Prostate gland (tissue), 2 donors: ENCODE measurements around the gene COL25A1. TPM values are rescaled to one million over a fixed set of nuclear protein-coding genes. Genes with fewer than 3 reads are reported as not detected.
"Not testable (repeated sequence)": the region's sequence is repeated elsewhere in the genome, so short reads cannot be mapped to it uniquely, and the experiment has no call there.

Source experiments
- DNase-seq: peaks from one replicate; pipeline ENCODE4 v3.0.0-alpha.2; 2019; ENCODE audit warnings: low spot score
- H3K27ac ChIP-seq, 2 donors: fragments of 200-600 bp; sonication (generic); 2 replicates each; pipeline ENCODE4 v1.5.1; 2017 to 2019
- H3K27me3 ChIP-seq: fragments of 200-600 bp; sonication (generic); replicated peaks from 2 replicates; pipeline ENCODE4 v1.5.1; 2019; ENCODE audit not compliant: insufficient read depth
- H3K36me3 ChIP-seq, 2 donors: fragments of 200-600 bp; sonication (generic); 1 replicate in 1 of 2; 2 replicates in 1 of 2; pipeline versions ENCODE4 v1.5.1 to v1.8.1; 2017 to 2019
- H3K4me1 ChIP-seq: fragments of 200-600 bp; sonication (generic); replicated peaks from 2 replicates; pipeline ENCODE4 v1.5.1; 2019
- H3K4me3 ChIP-seq, 2 donors: fragments of 200-600 bp; sonication (generic); 2 replicates each; pipeline ENCODE4 v1.5.1; 2017 to 2019
- H3K9me3 ChIP-seq: fragments of 200-600 bp; sonication (generic); 2 replicates; pipeline ENCODE4 v1.5.1; 2017
- POLR2A ChIP-seq: fragments of 450-650 bp; IDR thresholded peaks from one replicate; pipeline ENCODE4 v1.6.1; 2016; ENCODE audit warnings: antibody characterized with exemption, mild to moderate bottlenecking
- POLR2AphosphoS5 ChIP-seq: sonication (generic); formaldehyde crosslinking; IDR thresholded peaks from one replicate; pipeline ENCODE4 v1.6.1; 2017; ENCODE audit warnings: antibody characterized with exemption
- WGBS: methylation state at CpG from one replicate; pipeline ENCODE4 v1.1.5; 2018; 5-methylcytosine and 5-hydroxymethylcytosine counted together
- intact Hi-C: fragments of 100-400 bp; cut with DNase I; formaldehyde crosslinking; loops from one replicate; pipeline ENCODE4 v1.14.2; 2022
- total RNA-seq, 2 donors: library from RNA; depleted of rRNA; stranded (reverse); fragments of >200 nt; gene quantifications; one replicate each; pipeline ENCODE4 v1.1.0, GENCODE V29; 2016
- TF ChIP-seq, protein P1 (sequence below), 4 experiments: fragments of 200-600 bp in 2 of 4; fragments of 450-650 bp in 2 of 4; sonication (generic) in 2 of 4; IDR thresholded peaks; 1 replicate in 3 of 4; 2 replicates in 1 of 4; pipeline ENCODE4 v1.5.1; 2016 to 2019; ENCODE audit warnings: antibody characterized with exemption in 4 of 4, mild to moderate bottlenecking in 2 of 4, moderate library complexity in 2 of 4

The COL25A1 gene
- total RNA-seq, 2 donors from 2014 or later, result 0.73 to 2.8 TPM

DNA sequence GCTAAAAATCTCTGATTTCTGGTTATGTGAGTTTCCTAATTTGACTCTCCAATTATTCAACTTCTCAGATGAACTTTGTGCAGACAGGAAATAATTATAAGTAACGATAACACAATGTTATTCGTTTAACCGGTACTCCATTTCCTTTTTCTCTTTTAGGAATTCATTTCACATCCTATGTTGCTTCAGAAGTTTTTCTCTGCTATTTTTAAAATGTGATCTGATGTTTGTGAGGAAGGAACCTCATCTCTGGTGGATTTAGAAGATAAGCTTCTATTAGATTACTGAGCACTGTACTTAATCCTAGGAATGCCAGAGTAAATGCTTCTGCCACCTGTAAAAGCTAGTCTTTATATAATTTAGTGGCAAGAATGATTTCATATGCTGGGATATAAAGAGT is 423.7 kb downstream of the COL25A1 start:
- TF ChIP-seq POLR2A (no peak), POLR2AphosphoS5 (no peak)
- TF ChIP-seq, protein P1, sequence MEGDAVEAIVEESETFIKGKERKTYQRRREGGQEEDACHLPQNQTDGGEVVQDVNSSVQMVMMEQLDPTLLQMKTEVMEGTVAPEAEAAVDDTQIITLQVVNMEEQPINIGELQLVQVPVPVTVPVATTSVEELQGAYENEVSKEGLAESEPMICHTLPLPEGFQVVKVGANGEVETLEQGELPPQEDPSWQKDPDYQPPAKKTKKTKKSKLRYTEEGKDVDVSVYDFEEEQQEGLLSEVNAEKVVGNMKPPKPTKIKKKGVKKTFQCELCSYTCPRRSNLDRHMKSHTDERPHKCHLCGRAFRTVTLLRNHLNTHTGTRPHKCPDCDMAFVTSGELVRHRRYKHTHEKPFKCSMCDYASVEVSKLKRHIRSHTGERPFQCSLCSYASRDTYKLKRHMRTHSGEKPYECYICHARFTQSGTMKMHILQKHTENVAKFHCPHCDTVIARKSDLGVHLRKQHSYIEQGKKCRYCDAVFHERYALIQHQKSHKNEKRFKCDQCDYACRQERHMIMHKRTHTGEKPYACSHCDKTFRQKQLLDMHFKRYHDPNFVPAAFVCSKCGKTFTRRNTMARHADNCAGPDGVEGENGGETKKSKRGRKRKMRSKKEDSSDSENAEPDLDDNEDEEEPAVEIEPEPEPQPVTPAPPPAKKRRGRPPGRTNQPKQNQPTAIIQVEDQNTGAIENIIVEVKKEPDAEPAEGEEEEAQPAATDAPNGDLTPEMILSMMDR (IDR thresholded peaks at IDR 0.05), result no peak
- Histone ChIP-seq H3K9me3 (no peaks in the 10 kb centered on the region), H3K4me3 (no peak overlapping the region), H3K27me3 (no peaks in the 10 kb centered on the region), H3K27ac (no peak overlapping the region), H3K4me1 (no peaks in the 10 kb centered on the region), H3K36me3 (no peaks in the 10 kb centered on the region)
- 34% methylated on average over 3 of the region's 3 CpGs for WGBS
- intact Hi-C loops, result no loop called here
- no peak for DNase-seq

DNA sequence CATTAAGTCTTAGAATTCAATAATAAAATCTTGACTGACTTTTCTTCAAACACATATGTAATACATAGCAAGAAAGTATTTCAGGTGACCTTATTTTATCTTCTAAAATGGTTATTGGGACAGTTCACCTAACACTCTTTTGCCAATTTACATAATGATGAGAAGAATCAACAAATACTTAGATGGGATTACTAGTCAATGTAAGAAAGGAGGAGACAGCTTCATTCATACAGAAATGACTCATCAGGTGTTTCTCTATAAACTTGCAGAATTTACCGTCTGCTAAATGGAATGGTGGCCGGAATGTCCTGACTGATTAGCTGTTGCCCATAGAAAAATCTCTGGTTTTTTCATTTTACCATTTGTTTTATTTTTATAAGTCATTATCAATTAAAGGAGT is 424.6 kb downstream of the COL25A1 start:
- intact Hi-C loops, result no loop called here
- DNase-seq, result no peak
- no peaks in the 10 kb centered on the region for H3K27me3 ChIP-seq
- TF ChIP-seq POLR2A (no peak), POLR2AphosphoS5 (no peak)
- TF ChIP-seq, protein P1 (IDR thresholded peaks at IDR 0.05), result no peak
- H3K36me3 ChIP-seq, result no peaks in the 10 kb centered on the region
- no peaks in the 10 kb centered on the region for H3K4me1 ChIP-seq
- H3K9me3 ChIP-seq, result no peaks in the 10 kb centered on the region
- 56% methylated on average over 2 of the region's 2 CpGs for WGBS
- H3K27ac ChIP-seq, result no peak overlapping the region
- no peak overlapping the region for H3K4me3 ChIP-seq

DNA sequence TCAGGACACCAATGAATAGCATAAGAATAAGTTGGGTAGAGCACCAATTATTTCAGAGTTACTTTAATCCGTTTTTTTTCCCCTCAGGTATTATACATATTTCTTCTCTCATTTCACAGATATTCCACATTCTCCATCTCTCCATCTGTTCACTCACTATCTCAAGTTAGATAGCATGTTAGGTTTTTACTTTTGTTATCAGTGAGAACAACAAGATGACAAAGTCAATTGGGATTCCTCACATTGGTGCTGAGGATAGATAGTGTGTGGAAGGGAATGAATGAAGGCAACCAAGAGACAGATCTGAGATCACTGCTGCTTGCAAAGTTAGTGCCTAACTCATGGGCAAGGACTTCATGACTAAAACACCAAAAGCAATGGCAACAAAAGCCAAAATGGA is 427.7 kb downstream of the COL25A1 start:
- no peaks in the 10 kb centered on the region for H3K9me3 ChIP-seq
- H3K27me3 ChIP-seq, result no peaks in the 10 kb centered on the region
- intact Hi-C loops, result no loop called here
- no peak overlapping the region for H3K27ac ChIP-seq
- H3K4me3 ChIP-seq, result no peak overlapping the region
- H3K36me3 ChIP-seq, result no peaks in the 10 kb centered on the region
- TF ChIP-seq POLR2AphosphoS5 (no peak), POLR2A (no peak)
- TF ChIP-seq, protein P1 (IDR thresholded peaks at IDR 0.05), result no peak
- no peak for DNase-seq
- no peaks in the 10 kb centered on the region for H3K4me1 ChIP-seq
- WGBS, result 66% methylated on average over 1 of the region's 1 CpG

DNA sequence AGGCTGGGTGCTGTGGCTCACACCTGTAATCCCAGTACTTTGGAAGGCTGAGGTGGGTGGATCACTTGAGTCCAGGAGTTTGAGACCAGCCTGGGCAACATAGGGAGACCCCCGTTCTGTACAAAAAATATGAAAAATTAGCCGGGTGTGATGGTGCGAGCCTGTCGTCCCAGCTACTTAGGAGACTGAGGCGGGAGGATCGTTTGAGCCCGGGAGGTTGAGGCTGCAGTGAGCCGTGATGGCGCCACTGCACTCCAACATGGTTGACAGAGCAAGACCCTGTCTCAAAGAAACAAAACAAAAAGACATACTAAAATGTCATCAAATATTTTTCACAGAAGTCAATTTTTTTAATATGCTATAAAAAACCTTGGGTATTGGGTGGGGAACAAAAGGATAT is 432.5 kb downstream of the COL25A1 start:
- H3K27me3 ChIP-seq, H3K4me1 ChIP-seq, H3K27ac ChIP-seq, DNase-seq, H3K4me3 ChIP-seq, H3K9me3 ChIP-seq, H3K36me3 ChIP-seq, intact Hi-C loops: not testable (repeated sequence)
- WGBS, result 96% methylated on average over 9 of the region's 9 CpGs

DNA sequence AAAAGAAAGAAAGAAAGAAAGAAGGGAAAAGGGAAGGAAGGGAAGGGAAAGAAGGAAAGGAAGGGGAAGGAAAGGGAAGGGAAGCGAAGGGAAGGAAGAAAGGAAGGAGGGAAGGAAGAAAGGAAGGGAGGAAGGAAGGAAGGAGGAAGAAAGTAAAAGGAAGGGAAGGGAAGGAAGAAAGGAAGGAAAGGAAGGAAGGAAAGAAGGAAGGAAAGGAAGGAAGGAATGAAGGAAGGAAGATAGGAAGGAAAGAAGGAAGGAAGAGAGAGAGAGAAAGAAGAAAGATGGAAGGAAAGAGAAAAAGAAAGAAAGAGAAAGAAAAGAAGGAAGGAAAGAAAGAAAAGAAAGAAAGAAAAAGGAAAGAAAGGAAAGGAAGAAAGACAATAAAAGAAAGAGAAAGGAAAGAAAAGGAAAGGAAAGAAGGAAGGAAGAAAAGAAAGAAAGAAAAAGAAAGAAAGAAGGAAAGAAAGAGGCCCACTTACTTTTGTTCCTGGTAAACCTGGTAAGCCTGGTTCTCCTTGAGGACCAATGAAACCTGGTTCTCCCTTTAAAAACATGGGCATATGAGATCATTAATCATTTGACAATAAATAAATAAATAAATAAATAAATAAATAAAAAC is 433.7 kb downstream of the COL25A1 start:
- H3K9me3 ChIP-seq, result no peaks in the 10 kb centered on the region
- intact Hi-C loops, result no loop called here
- H3K4me3 ChIP-seq, result no peak overlapping the region
- DNase-seq, result no peak
- no peaks in the 10 kb centered on the region for H3K27me3 ChIP-seq
- no peak overlapping the region for H3K27ac ChIP-seq
- H3K4me1 ChIP-seq, result no peaks in the 10 kb centered on the region
- TF ChIP-seq POLR2A (no peak), POLR2AphosphoS5 (no peak)
- TF ChIP-seq, protein P1 (IDR thresholded peaks at IDR 0.05), result no peak
- H3K36me3 ChIP-seq, result no peaks in the 10 kb centered on the region
- WGBS, result 97% methylated on average over 1 of the region's 1 CpG
